GM15510 (cell line): ENCODE data around the gene PPP1R13B.

Experiments
- POLR2A ChIP-seq: IDR thresholded peaks from 3 replicates; pipeline ENCODE4 v1.6.1; 2011; ENCODE audit warnings: borderline replicate concordance; ENCODE audit not compliant: insufficient read length; ENCODE audit errors: extremely low read depth

PPP1R13B gene

GRCh38 chr14:103886304-103887169 is 39.2 kb upstream of the PPP1R13B start:
- TF ChIP-seq POLR2A = no peak

DNA sequence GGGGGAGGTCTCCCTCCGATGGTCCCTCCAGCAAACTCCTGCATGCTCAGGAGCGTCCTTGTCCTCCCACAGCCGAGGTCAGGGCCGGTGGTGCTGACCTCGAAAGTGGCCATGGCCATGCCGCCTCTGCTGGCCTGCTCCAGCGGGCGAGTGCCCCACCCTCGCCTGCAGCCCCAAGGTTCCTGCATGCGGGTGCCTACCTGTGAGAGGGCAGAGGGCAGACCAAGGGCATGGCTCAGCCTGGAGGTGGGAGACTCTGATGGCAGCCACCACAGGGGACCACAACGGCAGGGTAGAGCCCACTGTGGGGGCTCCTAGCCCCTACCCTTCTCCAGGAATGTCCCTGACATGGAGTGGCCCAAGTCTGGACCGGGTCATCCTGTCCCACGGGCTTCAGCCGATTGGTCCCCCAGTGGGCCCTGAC is 38.1 kb upstream of the PPP1R13B start:
- no peak for TF ChIP-seq POLR2A

DNA sequence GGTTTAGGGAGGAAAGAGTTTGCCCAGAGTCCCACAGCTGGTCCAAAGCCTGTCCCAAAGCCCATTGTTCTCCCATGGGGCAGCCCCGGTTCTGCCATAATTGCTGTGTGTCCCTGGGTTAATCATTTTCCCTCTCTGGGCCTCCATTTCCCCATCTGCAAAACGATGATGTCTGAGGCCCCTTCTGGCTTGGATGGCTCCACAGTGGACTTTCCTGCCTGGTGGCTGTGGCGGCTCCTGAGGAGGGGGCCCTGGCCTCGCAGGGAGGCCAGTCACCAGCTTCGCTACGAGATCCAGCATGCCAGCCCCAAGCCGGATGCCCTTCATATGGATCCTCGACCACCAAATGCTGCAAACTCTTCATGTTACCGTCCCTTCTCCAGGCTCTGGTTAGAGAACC is 37.5 kb upstream of the PPP1R13B start:
- no peak for TF ChIP-seq POLR2A

DNA sequence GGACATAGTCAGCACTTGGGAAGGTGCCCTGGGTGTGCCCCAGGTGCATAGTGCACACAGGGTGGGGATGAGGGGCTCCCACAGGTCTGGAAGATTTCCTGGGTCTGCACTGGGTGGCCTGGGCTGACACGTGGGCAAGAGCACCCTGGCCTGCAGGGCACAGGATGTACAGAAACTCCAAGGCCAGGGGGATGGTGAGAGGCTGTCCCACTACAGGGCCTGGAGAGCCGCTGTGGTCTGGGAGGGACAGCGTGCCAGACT is 35.8 kb upstream of the PPP1R13B start:
- TF ChIP-seq POLR2A = no peak

GRCh38 chr14:103882503-103883262 is 35.3 kb upstream of the PPP1R13B start:
- no peak for TF ChIP-seq POLR2A

- TF ChIP-seq POLR2A = no peak
Observed at GRCh38 chr14:103881268-103882201, 34.2 kb upstream of the PPP1R13B start.

GRCh38 chr14:103880348-103881267 is 33.2 kb upstream of the PPP1R13B start:
- TF ChIP-seq POLR2A = no peak

DNA sequence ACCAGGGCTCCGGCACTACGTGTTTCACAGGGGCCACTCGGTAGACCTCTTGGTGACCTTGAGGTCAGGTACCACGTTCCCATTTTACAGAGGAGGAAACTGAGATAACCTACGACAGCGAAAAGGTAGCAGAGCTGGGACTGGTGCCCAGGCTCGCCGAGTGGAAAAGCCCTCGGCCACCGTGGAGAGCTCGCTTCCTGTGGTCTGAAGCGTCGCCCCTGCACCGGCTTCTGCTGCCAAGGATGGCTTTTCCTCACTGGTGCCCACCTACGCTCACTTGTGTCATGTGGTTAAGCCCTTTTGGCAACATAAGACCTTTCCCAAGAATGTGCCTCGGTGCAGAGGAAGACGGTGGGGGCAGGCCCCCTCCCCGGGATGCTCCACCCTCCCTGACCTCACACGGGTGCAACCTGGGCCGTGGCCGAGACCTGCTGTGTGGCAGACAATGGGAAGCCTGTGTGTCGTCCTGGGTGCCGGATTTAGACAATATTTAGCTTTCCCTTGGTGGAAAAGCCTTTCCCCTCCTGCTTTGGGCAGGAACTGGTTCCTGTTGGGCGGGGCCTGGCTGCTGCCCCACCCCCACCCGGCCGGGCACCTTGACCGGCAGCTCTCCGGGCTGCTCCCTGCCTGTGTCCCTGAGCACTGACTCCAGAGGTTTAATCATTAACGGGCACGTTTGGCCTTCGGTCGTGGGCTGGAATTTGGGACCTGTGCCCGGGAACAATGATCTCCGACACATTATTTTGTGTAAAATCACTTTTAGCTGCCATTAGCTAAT is 32.4 kb upstream of the PPP1R13B start:
- no peak for TF ChIP-seq POLR2A

DNA sequence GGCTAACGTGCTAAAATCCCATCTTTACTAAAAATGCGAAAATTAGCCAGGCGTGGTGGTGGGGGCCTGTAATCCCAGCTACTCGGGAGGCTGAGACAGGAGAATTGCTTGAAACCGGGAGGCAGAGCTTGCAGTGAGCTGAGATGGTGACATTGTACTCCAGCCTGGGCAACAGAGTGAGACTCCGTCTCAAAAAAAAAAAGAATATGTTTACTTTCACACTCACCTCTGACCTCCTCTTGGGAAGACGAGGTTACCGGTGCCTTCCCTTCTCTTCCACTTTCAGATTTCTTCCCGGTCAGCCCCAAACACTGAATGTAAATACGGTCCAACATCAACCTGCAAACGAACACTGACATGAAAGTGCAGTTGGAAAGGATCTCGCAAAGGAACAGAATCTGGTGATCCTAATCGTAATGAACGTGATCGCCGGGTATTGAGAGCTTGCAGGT is 31.8 kb upstream of the PPP1R13B start:
- no peak for TF ChIP-seq POLR2A

DNA sequence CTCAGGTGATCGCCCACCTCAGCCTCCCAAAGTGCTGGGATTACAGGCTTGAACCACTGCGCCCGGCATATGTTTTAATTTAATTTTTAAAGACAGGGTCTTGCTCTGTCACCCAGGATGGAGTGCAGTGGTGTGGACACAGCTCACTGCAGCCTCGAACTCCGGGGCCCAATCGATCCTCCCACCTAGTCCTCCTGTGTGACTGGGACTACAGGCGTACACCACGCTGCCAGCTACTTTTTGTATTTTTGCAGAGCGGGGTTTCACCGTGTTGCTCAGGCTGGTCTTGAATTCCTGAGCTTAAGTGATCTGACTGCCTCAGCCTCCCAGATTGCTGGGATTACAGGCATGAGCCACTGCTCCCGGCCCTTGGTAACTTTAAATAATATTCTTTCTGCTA is 30.8 kb upstream of the PPP1R13B start:
- TF ChIP-seq POLR2A = no peak

DNA sequence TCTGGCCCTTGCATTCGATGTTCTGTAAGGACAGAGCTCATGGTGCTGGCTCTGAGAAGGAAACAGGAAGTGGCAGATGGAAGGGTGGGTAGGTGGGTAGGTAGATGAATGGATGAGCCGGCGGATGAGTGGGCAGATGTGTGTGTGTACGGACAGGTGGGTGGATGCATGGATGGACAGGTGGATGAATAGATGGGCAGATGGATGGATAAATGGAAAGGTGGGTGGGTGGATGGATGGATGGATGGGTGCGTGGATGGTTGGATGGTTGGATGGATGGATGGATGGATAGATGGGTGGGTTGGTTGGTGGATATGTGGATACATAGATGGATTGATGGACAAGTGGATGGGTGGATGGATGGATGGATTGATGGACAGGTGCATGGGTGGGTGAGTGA is 27.6 kb upstream of the PPP1R13B start:
- TF ChIP-seq POLR2A = no peak

DNA sequence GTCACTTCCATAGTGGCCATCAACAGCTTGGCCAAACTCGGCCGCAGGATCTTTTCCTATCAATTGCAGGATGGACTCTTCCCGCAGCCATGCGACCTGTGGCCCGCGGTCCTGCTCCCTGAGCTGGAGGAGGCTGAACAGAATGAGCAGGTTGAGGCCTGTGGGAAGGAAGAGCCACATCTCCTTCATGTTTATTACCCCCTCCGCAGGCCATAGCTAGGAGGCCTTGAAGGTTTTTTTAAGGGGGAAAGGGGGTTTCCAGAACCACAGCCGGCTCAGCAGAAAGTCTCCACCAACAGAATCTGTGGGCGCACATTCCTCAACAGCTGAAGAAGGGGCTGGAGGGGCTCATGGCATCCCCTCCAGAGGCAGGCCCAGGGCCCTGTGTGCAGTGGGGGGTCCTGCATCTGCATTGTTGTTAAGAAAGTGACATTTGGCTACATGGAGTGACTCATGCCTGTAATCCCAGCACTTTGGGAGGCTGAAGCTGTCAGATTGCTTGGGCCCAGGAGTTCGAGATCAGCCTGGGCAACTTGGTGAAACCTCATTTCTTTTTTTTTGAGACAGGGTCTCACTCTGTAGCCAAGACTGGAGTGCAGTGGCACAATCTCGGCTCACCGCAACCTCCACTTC is 25.2 kb upstream of the PPP1R13B start:
- no peak for TF ChIP-seq POLR2A
